Gastrocnemius medialis (tissue), 4 donors: ENCODE data around the gene CFAP299.
"Not testable (repeated sequence)": the region's sequence is repeated elsewhere in the genome, so short reads cannot be mapped to it uniquely, and the experiment has no call there.

Experiments used
- POLR2A ChIP-seq, 2 donors: fragments of 450-650 bp; IDR thresholded peaks; one replicate each; pipeline ENCODE4 v1.6.1; 2017; ENCODE audit warnings: antibody characterized with exemption in 2 of 2, mild to moderate bottlenecking in 2 of 2, moderate library complexity in 2 of 2
- TF ChIP-seq, protein P1 (sequence below), 5 experiments: fragments of 450-650 bp in 3 of 5; fragments of 200-600 bp in 2 of 5; sonication (generic) in 2 of 5; IDR thresholded peaks in 4 of 5; conservative IDR thresholded peaks in 1 of 5; 1 replicate in 4 of 5; 2 replicates in 1 of 5; pipeline ENCODE4 v1.5.1; 2016 to 2019; ENCODE audit warnings: antibody characterized with exemption in 5 of 5, mild to moderate bottlenecking in 3 of 5, moderate library complexity in 3 of 5

DNA sequence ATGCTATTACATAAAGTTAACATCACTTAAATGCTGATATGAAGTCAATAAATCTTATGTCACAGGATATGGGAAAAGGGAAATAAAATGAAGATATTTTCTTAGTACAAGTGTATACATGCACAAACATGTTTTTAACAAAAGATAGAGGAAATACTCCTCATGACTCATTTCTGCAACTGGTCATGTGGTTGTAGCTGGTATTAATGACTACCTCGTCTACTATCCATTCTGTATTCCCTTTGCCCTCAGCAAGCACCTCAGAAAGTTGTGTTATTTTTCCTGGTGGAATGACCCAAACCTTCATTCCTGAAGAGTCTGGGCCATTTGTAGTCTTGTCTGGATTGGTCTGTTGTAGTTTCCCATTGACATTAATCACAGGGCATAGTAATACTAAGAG is 458.1 kb downstream of the CFAP299 start:
- TF ChIP-seq, protein P1, sequence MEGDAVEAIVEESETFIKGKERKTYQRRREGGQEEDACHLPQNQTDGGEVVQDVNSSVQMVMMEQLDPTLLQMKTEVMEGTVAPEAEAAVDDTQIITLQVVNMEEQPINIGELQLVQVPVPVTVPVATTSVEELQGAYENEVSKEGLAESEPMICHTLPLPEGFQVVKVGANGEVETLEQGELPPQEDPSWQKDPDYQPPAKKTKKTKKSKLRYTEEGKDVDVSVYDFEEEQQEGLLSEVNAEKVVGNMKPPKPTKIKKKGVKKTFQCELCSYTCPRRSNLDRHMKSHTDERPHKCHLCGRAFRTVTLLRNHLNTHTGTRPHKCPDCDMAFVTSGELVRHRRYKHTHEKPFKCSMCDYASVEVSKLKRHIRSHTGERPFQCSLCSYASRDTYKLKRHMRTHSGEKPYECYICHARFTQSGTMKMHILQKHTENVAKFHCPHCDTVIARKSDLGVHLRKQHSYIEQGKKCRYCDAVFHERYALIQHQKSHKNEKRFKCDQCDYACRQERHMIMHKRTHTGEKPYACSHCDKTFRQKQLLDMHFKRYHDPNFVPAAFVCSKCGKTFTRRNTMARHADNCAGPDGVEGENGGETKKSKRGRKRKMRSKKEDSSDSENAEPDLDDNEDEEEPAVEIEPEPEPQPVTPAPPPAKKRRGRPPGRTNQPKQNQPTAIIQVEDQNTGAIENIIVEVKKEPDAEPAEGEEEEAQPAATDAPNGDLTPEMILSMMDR (IDR thresholded peaks at IDR 0.05 in 4 of 5, conservative IDR thresholded peaks at IDR 0.05 in 1 of 5): not testable (repeated sequence)
- TF ChIP-seq POLR2A (IDR thresholded peaks at IDR 0.05): not testable (repeated sequence)
